AG09309 (cell line): ENCODE results near the gene FEV.

Experiments used
- DNase-seq: peaks from one replicate; pipeline ENCODE4 v3.0.0-alpha.2; 2010; ENCODE audit warnings: low read depth
- H3K4me3 ChIP-seq: 2 replicates; pipeline ENCODE4 v1.5.1; 2011; ENCODE audit warnings: mild to moderate bottlenecking, low read depth, low read length, moderate library complexity; ENCODE audit not compliant: control insufficient read depth
- CTCF ChIP-seq: IDR thresholded peaks from 2 replicates; pipeline ENCODE4 v1.5.1; 2011; ENCODE audit warnings: mild to moderate bottlenecking, low read depth, low read length, inconsistent platforms; ENCODE audit not compliant: insufficient read depth, control insufficient read depth; ENCODE audit errors: missing control alignments

FEV gene

DNA sequence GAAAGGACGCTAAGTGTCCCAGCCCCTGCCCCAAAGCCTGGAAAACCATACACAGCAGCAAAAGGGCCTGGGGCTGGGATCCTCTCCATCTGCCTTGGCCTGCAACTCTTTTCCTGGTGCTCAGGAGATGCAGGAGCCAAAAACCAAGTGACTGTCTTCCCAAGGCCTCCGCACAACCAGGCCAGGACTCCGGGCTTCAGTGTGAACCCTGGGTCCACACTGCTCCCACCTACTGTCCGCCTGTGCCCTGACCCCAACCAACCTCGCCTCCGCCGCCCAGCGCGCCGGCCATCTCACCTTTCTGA lies 1.1 kb downstream of the FEV start:
- no peak for DNase-seq

DNA sequence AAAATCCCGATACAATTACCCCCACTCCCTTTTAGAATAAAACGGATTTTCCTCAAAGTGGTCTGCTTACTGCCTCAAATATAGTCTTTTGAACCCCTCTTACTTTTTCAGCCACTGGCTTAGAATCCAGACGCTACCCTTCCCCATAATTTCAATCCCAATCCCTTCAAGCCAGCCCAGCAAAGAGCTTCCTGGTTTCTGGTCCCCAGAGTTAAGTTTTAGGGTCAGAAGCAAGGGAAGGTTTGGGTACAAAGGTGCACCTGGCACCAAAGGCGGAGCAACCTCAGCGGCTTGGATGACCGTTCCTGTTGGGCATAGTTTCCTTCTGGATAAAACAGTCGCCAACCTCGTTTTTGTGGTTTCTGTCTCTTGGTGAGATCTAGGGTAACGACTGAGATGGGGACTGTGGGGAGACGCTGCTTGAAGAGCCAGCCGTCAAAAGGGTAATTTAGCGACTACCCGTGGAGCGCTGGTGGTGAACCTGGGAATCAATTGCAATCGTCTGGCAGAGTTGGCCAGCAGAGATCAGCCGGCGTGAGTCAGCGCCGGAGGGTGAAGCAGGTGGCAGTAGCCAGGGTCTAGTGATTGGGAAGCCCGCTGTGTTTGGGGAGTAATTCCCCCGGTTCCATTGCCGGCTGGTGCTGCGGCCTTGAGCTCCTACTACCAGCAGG lies 1.6 kb downstream of the FEV start:
- no peak overlapping the region for H3K4me3 ChIP-seq
- no peak for DNase-seq

More for the DNA sequence above, 1.1 kb downstream of the FEV start:
- no peak overlapping the region for H3K4me3 ChIP-seq
- TF ChIP-seq CTCF: no peak

DNA sequence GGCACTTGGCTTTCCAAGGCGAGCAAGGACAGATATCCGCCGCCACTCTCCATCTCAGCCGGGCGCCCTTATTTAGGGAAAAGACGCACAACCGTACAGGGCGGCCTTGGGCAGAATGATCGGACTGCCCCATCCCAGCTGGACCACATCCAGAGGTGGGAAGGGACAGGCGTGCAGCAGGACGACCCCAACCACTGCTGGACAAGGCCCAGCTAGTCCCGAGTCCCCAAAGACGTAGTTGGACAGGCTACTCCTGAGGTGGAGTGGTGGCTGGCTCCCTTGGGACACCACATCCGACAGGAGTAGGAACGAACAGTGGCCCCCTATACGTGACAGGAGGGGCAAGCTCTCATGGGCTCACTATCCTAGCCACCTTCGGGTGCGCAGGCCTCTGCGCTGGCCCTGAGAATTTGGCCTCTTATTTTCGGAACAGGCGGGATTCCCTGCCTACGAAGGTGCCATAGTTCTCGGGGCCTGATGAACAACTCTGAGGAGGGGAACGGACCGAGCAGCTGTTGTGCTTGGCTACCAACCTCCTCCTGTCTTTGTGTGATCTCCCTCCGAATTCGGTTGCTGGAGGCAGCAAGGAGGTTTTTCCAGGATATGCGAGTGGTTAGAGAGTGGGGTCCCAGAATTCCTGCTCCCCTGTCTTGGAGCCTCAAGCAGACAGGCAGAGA lies 2.3 kb downstream of the FEV start:
- H3K4me3 ChIP-seq: no peak overlapping the region
- no peak for TF ChIP-seq CTCF
- no peak for DNase-seq

More for the DNA sequence above, 1.6 kb downstream of the FEV start:
- TF ChIP-seq CTCF: no peak

DNA sequence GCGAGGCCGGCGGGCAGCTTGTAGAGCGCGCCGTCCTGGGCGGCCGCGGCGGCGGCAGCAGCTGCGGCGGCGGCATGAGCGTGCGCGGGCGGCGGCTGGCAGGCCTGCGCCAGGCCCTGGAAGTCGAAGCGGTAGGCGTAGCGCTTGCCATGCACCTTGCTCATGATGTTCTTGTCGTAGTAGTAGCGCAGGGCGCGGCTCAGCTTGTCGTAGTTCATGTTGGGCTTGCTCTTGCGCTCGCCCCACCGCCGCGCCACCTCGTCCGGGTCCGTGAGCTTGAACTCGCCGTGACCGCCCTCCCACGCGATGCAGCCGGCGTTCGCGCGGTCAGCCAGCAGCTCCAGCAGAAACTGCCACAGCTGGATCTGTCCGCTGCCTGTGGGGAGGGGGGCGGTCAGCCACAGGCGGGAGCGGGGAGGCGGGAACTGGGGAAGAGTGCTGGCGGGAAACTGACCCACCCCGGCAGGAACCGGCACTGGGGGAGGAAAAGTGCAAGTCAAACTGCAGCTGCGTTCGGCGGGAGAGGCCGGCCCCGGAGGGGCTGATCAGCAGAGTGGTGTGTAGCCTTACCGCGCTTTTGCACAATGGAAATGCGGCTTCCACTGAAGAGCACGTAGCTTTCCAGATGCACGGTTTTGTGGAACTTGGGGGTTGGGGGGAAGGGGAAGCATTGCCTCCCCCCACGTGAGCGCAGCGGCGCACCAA lies 3.0 kb downstream of the FEV start:
- no peak for TF ChIP-seq CTCF
- DNase-seq: no peak
- no peak overlapping the region for H3K4me3 ChIP-seq

- no peak overlapping the region for H3K4me3 ChIP-seq
- DNase-seq: no peak
- no peak for TF ChIP-seq CTCF
These were observed 3.5 kb downstream of the FEV start for GRCh38 chr2:218981390-218981880.

DNA sequence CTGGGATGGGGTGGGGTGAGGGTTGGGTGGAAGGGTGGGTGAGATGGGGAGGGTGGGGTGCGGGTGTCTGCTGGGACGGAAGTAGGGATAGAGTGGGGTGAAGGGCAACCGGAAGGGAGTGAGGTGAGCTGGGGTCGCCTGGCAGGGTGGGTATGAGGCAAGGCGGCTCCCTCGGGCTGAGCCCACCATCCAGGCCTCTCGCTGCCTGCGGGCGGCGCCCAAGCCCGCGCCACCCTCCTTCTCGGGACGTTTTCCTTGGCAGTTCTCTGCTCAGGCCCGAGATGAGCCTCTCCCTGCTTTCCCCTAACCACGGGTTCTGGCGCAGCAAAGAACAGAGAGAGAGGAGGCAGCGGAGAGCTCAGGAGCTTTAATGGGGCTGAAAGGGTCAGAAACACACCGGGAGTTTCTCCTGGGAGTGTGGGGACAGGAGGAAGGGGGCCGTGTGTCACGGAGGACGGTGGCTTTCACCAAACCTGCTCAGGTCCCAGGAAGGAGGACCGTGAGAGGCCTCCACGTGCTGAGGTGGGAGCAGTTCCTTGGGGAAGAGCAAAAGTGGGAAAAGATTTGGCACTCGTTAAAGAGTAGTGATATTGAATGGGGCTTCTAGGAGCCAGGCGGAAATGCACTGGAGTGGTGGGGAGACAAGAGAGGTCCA lies 4.1 kb downstream of the FEV start:
- no peak overlapping the region for H3K4me3 ChIP-seq
- DNase-seq: no peak
- TF ChIP-seq CTCF: no peak
